GM12801 (cell line): ENCODE measurements around the gene NFRKB.

Experiments
- TF ChIP-seq, protein P1 (sequence below): IDR thresholded peaks from one replicate; pipeline ENCODE4 v1.5.1; 2011; ENCODE audit warnings: control low read depth; ENCODE audit not compliant: insufficient read length; ENCODE audit errors: extremely low read depth

NFRKB gene

GRCh38 chr11:129933891-129934290 lies 38.5 kb upstream of the NFRKB start:
- TF ChIP-seq, protein P1, sequence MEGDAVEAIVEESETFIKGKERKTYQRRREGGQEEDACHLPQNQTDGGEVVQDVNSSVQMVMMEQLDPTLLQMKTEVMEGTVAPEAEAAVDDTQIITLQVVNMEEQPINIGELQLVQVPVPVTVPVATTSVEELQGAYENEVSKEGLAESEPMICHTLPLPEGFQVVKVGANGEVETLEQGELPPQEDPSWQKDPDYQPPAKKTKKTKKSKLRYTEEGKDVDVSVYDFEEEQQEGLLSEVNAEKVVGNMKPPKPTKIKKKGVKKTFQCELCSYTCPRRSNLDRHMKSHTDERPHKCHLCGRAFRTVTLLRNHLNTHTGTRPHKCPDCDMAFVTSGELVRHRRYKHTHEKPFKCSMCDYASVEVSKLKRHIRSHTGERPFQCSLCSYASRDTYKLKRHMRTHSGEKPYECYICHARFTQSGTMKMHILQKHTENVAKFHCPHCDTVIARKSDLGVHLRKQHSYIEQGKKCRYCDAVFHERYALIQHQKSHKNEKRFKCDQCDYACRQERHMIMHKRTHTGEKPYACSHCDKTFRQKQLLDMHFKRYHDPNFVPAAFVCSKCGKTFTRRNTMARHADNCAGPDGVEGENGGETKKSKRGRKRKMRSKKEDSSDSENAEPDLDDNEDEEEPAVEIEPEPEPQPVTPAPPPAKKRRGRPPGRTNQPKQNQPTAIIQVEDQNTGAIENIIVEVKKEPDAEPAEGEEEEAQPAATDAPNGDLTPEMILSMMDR, result no peak

DNA sequence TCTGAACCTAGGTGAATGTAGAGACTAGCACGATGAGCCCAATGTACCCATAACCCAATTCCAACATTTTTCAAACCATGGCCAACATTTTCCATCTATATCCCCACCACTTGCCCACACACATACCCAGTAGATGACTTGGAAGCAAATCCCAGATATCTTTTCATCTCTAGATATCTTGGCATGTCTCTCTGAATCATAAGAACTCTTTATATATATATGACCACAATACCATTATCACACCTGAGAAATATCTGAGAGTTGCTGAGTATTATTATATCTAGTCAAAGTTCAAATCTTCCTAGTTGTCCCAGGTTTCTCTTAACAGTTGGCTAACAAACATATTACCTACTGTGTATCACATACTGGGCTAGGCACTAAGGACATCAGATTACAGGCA lies 37.9 kb upstream of the NFRKB start:
- TF ChIP-seq, protein P1, result no peak

GRCh38 chr11:129932381-129933067 lies 37.1 kb upstream of the NFRKB start:
- TF ChIP-seq, protein P1, result no peak

DNA sequence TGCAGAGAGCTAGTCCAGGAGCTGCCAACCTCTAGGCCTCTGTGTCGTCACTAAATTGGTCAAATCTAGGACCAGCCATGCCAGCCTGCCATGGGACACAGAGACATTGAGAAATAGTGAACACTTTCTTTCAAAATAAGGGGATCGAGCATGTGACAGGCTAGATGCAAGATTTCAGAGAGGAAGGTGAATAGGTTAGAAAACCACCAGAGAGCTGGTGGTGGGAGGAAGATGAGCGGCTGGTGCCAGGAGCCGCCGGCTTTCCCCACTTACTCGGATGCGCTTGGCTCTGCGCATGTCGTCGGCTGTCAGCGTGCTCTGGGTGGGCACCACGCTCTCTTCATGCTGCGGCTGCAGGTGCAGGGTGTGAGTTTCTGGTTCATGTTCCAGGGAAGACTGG lies 35.4 kb upstream of the NFRKB start:
- TF ChIP-seq, protein P1, result no peak

GRCh38 chr11:129930296-129930695 lies 34.9 kb upstream of the NFRKB start:
- TF ChIP-seq, protein P1, result no peak

- TF ChIP-seq, protein P1, result no peak
These were observed 34.3 kb upstream of the NFRKB start for GRCh38 chr11:129929721-129930120.

DNA sequence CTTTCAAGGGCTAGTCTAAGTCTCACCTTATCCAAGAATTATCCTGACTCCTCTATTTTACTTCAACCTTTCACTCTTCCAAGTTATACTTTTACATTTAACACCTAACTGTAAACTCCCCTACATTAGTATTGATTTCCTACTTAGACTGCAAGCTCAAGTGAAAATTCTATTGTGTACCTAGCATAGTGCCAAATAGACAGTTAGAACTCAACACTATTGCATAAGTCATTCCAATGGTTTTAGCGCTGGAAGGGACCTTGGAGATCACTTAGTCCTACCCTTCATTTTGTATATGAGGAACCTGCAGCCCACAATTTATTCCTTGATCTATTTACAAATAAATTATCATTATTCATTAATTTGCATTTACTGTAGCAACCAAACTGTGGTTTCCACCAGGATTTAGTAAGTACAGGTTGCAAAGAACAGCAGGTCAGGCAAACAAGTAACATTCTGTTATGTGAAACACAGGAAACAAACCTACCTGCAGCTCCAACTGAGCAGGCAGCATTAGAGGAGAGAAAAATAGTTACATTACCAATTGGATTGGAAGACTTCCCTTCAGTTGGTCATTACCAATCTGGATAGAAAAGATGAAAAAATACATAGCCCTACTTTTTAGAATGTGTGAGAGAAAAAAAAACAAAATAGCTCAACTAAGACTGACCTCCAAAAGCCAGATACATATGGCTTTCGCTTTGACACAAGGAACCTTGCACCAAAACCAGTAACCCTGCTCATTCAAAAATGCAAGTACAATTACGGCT lies 33.7 kb upstream of the NFRKB start:
- TF ChIP-seq, protein P1, result no peak
